GM11168 (cell line): Measurements from ENCODE around the gene ZACN.
"Not testable (repeated sequence)": the region's sequence is repeated elsewhere in the genome, so short reads cannot be mapped to it uniquely, and the experiment has no call there.

Experiments used
- in situ Hi-C: fragments of 300-500 bp; cut with MboI; formaldehyde crosslinking; loops from one replicate; pipeline ENCODE4 v1.12.0; 2022; ENCODE audit warnings: low sequenced_read_pairs; ENCODE audit not compliant: unreplicated experiment

Gene ZACN

DNA sequence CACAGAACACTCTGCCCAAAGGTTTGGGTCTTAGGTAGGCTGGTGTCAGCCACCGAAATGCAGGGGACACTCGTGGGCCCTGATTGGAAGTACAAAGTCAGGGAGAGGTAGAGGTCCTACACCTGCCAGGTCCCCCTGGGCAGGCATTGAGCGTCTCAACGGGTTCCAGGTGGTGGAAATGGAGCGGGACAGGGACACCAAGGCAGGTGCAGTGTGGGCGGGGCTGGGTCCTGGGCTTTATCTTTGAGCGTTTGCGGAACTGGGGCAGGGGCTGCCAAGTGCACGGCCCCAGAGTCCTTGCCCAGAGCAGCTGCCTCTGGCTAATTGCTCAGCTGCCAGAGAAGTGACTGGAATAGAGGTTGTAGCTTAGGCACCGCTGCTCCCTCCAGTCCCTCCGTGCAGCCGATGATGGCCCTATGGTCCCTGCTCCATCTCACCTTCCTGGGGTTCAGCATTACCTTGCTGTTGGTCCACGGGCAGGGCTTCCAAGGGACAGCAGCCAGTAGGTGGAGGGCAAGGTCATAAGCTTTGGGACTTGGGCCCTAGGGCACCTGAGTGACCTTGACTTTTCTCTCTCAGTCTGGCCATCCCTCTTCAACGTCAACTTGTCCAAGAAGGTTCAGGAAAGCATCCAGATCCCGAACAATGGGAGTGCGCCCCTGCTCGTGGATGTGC lies at the start of gene ZACN:
Gene ZACN (plus strand): TSS at position 323 of the 675 bp plus-strand sequence. CDS start 83 bp downstream, at position 406.
- in situ Hi-C loops: no loop called here

- in situ Hi-C loops: no loop called here
Observed at GRCh38 chr17:76032073-76032779, 46.8 kb upstream of the ZACN start.

- in situ Hi-C loops: no loop called here
Observed at GRCh38 chr17:76032780-76033108, 46.2 kb upstream of the ZACN start.

- in situ Hi-C loops: no loop called here
Observed at GRCh38 chr17:76033139-76033538, 45.8 kb upstream of the ZACN start.

- in situ Hi-C loops: no loop called here
Observed at GRCh38 chr17:76034428-76035350, 44.3 kb upstream of the ZACN start.

DNA sequence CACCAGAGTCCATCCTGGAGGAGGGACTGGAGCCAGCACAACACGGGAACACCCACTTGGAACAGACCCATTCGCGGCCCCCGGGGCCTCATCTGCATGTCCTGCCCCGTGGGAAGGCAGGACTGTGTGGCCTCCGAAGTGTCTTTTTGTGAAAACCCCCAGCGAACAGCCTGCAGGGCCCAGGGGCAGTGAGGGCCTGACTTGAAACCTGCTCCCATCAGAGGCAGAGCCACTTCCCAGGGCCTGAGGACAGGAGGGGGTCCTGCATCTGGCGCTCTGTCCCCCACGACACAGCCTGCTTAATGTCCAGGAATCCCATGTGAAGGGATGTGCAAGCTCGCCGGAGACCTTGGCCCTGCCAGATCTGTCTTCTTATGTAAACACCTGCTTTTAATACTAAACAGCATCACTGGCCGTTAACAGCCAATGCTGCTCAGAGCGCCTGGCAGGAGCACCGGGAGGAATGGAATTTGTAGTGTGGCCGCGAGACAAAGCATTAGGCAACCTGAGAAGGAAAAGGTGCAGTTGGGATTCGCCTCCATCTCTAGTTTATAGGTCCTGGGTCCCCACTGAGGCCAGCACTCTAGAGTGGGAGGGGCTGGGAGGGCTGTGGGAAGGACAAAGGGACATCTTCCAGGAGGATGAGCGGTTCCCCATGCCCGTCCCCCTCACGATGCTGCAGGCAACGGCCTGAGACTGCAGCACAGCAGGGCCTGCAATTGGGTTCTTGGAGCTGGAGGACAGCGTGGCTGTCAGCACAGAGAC lies 42.3 kb upstream of the ZACN start:
- in situ Hi-C loops: no loop called here

GRCh38 chr17:76038050-76038449 lies 40.9 kb upstream of the ZACN start:
- in situ Hi-C loops: no loop called here

GRCh38 chr17:76039121-76039520 lies 39.9 kb upstream of the ZACN start:
- in situ Hi-C loops: no loop called here

- in situ Hi-C loops: no loop called here
Observed at GRCh38 chr17:76040376-76040775, 38.6 kb upstream of the ZACN start.

DNA sequence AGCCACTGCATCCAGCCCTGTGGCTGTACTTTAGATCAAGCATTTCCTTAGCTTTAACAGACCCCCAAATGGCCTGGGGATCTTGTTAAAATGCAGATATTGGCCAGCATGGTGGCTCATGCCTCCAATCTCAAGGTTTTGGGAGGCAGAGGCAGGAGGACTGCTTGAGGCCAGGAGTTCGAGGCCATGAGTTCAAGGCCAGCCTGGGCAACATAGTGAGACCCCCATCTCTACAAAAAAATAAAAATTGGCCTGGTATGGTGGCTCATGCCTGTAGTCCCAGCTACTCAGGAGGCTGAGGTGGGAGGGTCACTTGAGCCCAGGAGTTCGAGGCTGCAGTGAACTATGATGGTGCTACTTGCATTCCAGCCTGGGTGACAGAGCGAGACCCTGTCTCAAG lies 36.1 kb upstream of the ZACN start:
- in situ Hi-C loops: not testable (repeated sequence)

GRCh38 chr17:76044475-76045007 lies 34.4 kb upstream of the ZACN start:
- in situ Hi-C loops: not testable (repeated sequence)

DNA sequence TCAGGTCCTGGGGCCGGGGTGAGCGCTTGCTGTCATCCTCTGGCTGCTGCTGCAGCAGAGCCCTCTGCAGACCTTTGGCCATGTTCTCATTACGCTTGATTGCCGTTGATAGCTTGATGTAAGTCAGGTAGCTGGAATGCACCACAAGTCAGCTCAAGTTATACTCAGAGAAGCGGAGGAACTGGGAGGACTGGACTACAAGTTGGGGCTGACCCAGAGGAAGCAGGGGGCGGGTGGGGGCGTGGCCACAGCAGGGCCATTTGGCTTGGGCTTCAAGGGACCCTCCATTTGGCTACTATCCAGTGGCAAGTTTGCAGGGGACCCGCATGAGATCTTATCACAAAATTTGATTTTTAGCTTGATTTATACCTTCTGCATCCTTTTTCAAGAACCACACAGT lies 32.9 kb upstream of the ZACN start:
- in situ Hi-C loops: no loop called here

- in situ Hi-C loops: no loop called here
Observed at GRCh38 chr17:76048025-76048605, 30.9 kb upstream of the ZACN start.

DNA sequence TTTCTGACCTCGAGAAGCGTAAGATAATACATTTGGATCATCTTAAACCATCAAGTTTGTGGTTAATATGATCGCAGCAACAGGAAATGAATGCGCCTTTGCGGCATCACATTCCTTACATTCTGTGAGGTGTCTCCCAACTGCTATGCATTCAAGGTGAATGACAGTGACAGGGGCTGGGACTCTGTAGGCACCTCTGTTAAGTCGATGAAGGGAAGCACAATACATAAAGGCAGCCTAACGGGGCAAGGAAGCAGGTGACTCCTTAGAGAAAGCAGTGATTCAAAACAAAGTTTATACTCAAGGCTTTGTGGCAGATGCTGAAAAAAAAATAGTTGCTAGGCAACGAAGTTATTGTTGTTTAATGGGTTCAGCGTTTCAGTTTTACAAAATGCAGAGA lies 30.3 kb upstream of the ZACN start:
- in situ Hi-C loops: no loop called here

GRCh38 chr17:76049239-76049638 lies 29.7 kb upstream of the ZACN start:
- in situ Hi-C loops: no loop called here

- in situ Hi-C loops: no loop called here
Observed at GRCh38 chr17:76049836-76050537, 29.0 kb upstream of the ZACN start.

DNA sequence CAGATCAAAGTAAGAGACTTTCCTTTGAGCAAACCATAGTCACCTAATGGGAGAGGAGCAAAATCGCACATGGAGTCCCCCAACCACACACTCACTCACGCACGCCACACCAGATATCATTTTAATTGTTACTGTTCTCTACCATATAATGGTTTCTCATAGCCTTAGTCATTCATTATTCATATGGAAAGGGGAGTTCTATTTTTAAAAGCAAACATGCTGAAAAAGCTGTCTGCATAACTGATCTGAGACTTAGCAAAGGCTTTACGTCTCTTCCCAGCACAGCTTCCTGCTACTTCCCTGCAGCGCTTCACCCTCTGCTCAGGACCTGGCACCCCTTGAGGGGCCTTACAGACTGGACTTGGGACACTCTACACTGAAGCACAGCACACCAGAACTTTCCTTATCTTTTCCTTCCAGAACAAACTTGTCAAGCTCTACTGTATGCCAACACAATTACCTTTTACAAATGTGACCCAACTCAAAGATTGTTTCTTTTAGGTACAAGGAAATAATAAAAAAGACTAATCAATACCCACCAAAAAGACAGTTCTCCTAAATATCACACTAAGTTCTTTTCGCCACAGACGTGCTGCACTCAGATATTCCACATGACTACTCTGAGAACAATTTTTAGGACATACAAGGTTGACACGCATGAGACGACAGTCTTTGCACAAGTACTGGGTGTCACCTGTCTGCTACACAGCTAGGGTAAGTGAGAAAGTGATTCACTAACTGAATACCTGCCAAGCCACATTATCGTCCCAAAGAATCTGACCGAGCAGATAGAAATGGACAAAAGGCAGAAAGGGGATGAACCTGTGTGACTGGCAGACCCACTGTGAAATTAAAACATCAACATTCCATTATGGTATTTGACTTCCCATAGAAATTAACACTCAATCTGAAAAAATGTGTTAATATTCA lies 28.2 kb upstream of the ZACN start:
- in situ Hi-C loops: no loop called here

DNA sequence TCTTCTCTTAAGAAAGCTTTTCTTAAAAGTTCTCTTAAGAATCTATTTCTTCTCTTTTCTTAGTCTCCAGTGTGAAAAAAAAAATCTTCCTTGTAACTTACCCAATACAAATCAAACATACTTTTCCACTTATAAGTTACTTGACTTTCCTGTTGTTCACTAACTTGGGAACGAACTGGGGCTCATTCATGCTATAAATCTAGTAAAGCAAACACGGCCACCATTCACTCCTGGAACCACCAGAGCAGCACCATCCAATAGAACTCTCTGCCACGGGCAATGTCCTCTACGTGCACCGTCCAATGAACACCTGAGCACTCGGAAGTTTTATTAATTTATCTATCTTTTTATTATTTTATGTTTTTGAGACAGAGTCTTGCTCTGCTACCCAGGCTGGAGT lies 27.4 kb upstream of the ZACN start:
- in situ Hi-C loops: no loop called here
